ENCODE data around the gene C13orf46. TPM values are rescaled to one million over a fixed set of nuclear protein-coding genes. Genes with fewer than 3 reads are reported as not detected.

C13orf46 gene
- total RNA-seq, 2 donors from 2014 or later: 0.24 to 0.44 TPM

DNA sequence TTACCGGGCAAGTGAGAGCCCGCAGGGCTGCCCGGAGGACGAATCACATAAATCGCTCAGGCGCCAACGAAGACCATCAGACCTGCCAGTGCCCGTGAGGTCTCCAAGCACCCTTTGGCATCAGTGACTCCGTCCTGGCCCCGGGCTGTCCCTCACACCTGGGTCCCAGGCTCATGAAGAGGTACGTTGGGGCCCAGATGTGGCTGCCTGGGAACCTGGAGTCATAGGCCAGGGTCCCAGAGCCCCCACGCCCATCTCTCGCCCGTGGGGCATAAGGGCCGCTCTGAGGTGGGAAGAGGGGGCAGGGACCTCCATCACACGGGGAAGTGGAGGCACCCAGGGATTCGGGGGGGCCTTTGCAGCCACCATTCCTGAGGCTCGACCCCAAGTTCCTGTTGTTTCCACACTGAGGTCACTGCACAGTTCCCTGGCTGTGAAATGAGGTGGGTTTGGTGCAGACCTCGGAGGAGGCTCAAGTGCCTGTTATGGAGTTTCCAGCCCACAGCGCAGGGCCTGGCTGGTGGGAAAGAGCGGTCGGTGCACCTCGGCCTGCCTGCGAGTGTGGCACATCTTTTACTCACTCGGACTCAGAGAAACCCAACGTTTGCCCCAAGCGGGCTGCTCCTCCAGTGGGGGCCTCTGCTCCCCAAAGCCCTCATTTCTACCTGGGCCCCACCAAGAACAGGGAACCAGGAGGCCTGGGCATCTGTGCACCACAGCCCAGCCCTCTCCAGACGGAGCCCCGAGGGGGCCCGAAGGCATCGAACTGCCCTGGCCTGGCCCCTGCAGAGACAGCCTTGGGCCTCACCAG, 35.9 kb upstream of the C13orf46 start:
- TF ChIP-seq, protein P1, sequence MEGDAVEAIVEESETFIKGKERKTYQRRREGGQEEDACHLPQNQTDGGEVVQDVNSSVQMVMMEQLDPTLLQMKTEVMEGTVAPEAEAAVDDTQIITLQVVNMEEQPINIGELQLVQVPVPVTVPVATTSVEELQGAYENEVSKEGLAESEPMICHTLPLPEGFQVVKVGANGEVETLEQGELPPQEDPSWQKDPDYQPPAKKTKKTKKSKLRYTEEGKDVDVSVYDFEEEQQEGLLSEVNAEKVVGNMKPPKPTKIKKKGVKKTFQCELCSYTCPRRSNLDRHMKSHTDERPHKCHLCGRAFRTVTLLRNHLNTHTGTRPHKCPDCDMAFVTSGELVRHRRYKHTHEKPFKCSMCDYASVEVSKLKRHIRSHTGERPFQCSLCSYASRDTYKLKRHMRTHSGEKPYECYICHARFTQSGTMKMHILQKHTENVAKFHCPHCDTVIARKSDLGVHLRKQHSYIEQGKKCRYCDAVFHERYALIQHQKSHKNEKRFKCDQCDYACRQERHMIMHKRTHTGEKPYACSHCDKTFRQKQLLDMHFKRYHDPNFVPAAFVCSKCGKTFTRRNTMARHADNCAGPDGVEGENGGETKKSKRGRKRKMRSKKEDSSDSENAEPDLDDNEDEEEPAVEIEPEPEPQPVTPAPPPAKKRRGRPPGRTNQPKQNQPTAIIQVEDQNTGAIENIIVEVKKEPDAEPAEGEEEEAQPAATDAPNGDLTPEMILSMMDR (IDR thresholded peaks at IDR 0.05): no peak
- Histone ChIP-seq H3K9ac (ENCODE audit: low read depth in 2 of 2, low read length in 2 of 2) (no peak overlapping the region), H3K9me3 (no peaks in the 10 kb centered on the region), H3K27ac (no peak overlapping the region), H3K4me1 (no peaks in the 10 kb centered on the region), H3K4me3 (no peak overlapping the region), H3K36me3 (no peaks in the 10 kb centered on the region), H3K27me3 (no peaks in the 10 kb centered on the region)
- intact Hi-C loops (cut with DNase I): no loop called here
- no peak for DNase-seq

DNA sequence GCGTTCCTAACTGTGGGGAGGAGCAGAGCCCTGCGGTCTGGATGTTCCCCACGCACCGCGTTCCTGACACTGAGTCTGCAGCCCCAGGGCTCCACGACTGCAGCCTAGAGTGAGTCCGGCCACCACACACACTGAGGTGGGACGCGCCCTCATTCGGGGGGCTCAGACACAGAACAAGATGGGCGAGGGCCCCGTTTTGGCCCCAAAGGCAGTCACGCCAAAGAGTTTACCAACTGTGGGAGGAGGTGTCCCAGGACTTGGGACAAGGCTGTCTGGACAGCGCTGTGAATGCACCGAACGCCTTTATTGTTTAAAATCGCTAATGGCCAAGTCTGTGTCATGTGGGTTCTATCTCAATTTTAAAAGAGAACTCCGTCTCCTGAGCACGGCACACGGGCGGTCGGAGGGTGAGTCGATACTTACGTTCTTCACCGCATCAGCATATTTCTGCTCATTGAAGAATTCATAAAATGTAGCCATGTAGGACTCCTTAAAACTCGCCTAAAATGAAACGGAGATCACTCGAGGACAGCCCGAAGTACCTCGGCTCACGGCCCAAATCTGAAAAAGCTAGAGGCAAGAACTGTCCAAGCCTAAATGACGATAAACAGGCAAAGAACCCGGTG, 35.2 kb upstream of the C13orf46 start:
- Histone ChIP-seq H3K9ac (ENCODE audit: low read depth in 2 of 2, low read length in 2 of 2) (no peak overlapping the region), H3K36me3 (no peaks in the 10 kb centered on the region), H3K4me1 (no peaks in the 10 kb centered on the region), H3K27ac (no peak overlapping the region), H3K27me3 (no peaks in the 10 kb centered on the region), H3K4me3 (no peak overlapping the region), H3K9me3 (no peaks in the 10 kb centered on the region)
- TF ChIP-seq, protein P1 (IDR thresholded peaks at IDR 0.05): no peak
- intact Hi-C loops (cut with DNase I): no loop called here
- no peak for DNase-seq

DNA sequence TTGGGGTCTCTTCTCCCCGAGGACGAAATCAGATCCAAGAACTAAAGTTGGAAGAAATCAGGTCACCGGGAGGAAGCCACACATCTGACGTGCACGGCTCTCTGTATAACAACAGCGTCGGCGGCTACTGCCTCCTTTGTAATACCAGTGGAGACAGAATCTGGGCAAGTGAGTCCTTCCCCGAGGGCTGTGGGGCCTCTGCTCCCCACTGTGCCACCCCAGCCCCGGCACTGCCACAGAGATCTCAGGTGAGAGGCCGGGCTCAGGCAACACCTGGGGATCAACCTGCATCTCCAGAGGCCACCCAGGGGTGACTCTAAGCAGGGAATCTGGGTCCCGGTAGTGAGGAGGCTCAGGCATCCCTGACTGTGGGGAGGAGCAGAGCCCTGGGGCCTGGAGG, 33.7 kb upstream of the C13orf46 start:
- no peak overlapping the region for H3K9ac ChIP-seq (ENCODE audit: low read depth in 2 of 2, low read length in 2 of 2)
- H3K4me1 ChIP-seq: no peaks in the 10 kb centered on the region
- TF ChIP-seq, protein P1 (IDR thresholded peaks at IDR 0.05): no peak
- no peak overlapping the region for H3K4me3 ChIP-seq
- H3K27ac ChIP-seq: no peak overlapping the region
- no peaks in the 10 kb centered on the region for H3K27me3 ChIP-seq
- no peaks in the 10 kb centered on the region for H3K36me3 ChIP-seq
- no peak for DNase-seq
- intact Hi-C loops (cut with DNase I): no loop called here
- no peaks in the 10 kb centered on the region for H3K9me3 ChIP-seq

DNA sequence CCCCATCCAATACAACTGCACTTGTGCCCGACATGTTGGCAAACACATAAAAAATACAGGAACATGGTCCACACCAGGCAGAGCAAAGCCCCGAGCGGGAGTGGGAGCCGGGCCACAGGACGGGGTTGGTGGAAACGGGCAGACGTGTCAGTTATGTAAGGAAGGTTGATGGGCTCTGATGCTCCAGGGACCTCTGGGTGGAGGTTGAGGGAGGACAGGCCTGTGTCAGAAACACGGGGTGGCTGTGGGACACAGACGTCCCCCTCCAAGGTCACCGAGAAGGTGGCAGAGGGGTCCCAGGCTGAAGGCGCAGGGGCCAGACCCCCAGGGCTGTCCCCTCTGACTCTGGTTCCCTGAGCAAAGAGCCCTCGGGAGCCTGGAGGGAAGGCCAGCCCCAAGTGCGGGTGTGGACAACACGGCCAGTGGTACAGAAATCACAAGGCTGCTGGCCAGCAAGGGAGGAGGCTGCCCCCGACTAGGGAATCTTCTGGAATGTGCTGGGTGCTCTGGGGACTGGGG, 31.4 kb upstream of the C13orf46 start:
- TF ChIP-seq, protein P1 (IDR thresholded peaks at IDR 0.05): no peak
- no peaks in the 10 kb centered on the region for H3K27me3 ChIP-seq
- DNase-seq: no peak
- H3K9me3 ChIP-seq: no peaks in the 10 kb centered on the region
- H3K36me3 ChIP-seq: no peaks in the 10 kb centered on the region
- H3K9ac ChIP-seq (ENCODE audit: low read depth in 2 of 2, low read length in 2 of 2): no peak overlapping the region
- no peak overlapping the region for H3K27ac ChIP-seq
- intact Hi-C loops (cut with DNase I): no loop called here
- H3K4me1 ChIP-seq: no peaks in the 10 kb centered on the region
- H3K4me3 ChIP-seq: no peak overlapping the region

DNA sequence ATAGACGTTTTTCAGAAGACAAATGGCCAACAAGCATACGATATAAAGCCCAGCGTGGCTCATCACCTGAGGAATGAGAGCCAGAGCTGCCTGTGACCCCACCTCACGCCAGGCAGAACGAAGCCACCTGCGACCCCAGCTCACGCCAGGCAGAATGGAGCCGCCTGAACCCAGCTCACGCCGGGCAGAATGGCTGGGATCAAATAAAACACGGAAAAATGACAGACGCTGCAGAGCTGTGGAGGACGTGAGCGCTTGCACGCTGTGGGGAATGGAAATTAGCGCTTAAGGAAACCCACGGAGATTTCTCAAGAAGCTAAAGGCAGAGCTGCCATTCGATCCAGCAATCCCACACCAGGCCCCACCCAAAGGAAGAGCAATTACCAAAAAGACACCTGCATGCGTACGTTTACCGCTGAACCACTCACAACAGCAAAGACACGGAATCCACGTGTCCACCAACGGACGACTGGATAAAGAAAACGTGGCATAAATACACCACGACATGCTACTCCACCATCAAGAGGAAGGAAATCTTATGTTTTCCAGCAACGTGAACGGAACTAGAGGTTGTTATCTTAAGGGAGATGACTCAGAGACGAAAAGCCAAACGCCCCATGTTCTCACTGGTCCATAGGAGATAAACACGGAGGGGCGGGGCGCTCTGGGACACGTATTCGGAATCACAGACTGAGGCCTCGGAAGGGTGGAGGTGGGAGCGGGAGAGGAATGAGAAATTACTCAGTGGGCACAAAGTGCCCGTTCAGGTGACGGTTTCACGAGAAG, 30.7 kb upstream of the C13orf46 start:
- H3K9me3 ChIP-seq: no peaks in the 10 kb centered on the region
- H3K36me3 ChIP-seq: no peaks in the 10 kb centered on the region
- H3K27me3 ChIP-seq: no peaks in the 10 kb centered on the region
- DNase-seq: no peak
- no peak overlapping the region for H3K27ac ChIP-seq
- no peaks in the 10 kb centered on the region for H3K4me1 ChIP-seq
- H3K9ac ChIP-seq (ENCODE audit: low read depth in 2 of 2, low read length in 2 of 2): no peak overlapping the region
- intact Hi-C loops (cut with DNase I): no loop called here
- H3K4me3 ChIP-seq: no peak overlapping the region
- TF ChIP-seq, protein P1 (IDR thresholded peaks at IDR 0.05): no peak

All from colonic mucosa (tissue), 4 donors.